ENCODE data around the gene PREX1. TPM values are rescaled to one million over a fixed set of nuclear protein-coding genes. Genes with fewer than 3 reads are reported as not detected.

PREX1 gene
- total RNA-seq, 3 donors from 2014 or later, result 53.1 to 84.2 (median 65.1) TPM

- Histone ChIP-seq H3K36me3 (no peaks in the 10 kb centered on the region), H3K27ac (no peak overlapping the region), H3K27me3 (no peaks in the 10 kb centered on the region), H3K4me3 (no peak overlapping the region), H3K9me3 (peaks cover 7 to 11% of the 10 kb centered on the region in 2 donors), H3K4me1 (no peaks in the 10 kb centered on the region)
- intact Hi-C loops (cut with DNase I; ENCODE audit: low total_unique reads), result no loop called here
- no peak for DNase-seq (ENCODE audit: low spot score in 2 of 2)
- TF ChIP-seq POLR2AphosphoS5 (IDR thresholded peaks at IDR 0.05) (no peak), POLR2A (IDR thresholded peaks at IDR 0.05) (no peak), CTCF (IDR thresholded peaks at IDR 0.05) (no peak)
Measured at GRCh38 chr20:48804300-48804980, 23.4 kb downstream of the PREX1 start.

DNA sequence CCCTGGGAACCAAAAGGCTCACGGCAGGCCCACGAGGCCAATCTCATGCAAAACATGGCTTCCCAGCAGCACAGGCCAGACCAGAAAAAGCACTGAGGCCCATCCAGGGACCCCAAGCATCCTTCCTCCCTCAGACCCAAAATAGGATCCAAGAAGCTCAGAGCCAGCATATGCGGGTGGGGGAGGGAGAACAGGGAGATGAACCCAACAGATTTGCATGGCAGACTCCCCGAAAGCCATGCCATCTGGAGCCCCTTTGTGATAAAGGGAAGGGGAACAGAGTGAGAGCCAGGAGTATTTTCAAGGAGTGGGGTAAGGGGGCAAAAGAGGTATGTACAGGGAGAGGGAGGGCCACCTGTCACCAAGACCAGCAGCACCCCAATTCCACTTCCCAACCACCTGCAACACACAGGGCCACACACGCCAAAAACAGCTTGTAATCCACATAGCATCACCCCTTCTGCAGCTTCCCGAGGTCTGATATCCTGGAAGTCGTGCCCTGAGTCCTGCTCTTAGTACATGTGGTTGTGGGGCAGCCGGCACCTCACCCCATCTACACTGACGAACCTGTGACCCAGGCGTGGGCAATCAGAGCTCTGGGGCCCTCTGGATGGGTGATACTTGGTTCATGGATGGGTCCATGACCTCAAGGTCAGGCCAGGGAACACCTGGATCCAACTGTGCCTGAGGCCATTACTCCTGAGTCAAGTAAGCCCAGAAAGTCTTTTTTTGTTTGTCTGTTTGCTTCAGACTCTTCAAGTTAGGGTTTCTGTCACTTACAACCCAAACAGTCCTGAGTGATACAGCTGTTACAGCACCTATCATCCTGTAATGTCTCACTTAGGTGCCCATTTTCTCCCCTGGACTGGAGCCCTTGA is 24.4 kb downstream of the PREX1 start:
- intact Hi-C loops (cut with DNase I; ENCODE audit: low total_unique reads), result no loop called here
- DNase-seq (ENCODE audit: low spot score in 2 of 2), result no peak
- Histone ChIP-seq H3K9me3 (peaks cover 7 to 11% of the 10 kb centered on the region in 2 donors), H3K4me3 (no peak overlapping the region), H3K27me3 (no peaks in the 10 kb centered on the region), H3K27ac (no peak overlapping the region), H3K4me1 (no peaks in the 10 kb centered on the region), H3K36me3 (no peaks in the 10 kb centered on the region)
- no peak for TF ChIP-seq POLR2A (IDR thresholded peaks at IDR 0.05)
- no peak for TF ChIP-seq CTCF (IDR thresholded peaks at IDR 0.05)
- TF ChIP-seq POLR2AphosphoS5 (IDR thresholded peaks at IDR 0.05), result no peak

GRCh38 chr20:48802647-48803046 is 25.2 kb downstream of the PREX1 start:
- no peak for DNase-seq (ENCODE audit: low spot score in 2 of 2)
- intact Hi-C loops (cut with DNase I; ENCODE audit: low total_unique reads), result no loop called here
- Histone ChIP-seq H3K27ac (no peak overlapping the region), H3K4me1 (no peaks in the 10 kb centered on the region), H3K9me3 (peaks cover 7 to 11% of the 10 kb centered on the region in 2 donors), H3K36me3 (no peaks in the 10 kb centered on the region), H3K4me3 (no peak overlapping the region), H3K27me3 (no peaks in the 10 kb centered on the region)
- no peak for TF ChIP-seq CTCF (IDR thresholded peaks at IDR 0.05)
- TF ChIP-seq POLR2AphosphoS5 (IDR thresholded peaks at IDR 0.05), result no peak
- TF ChIP-seq POLR2A (IDR thresholded peaks at IDR 0.05), result no peak

- intact Hi-C loops (cut with DNase I; ENCODE audit: low total_unique reads), result no loop called here
- no peak for DNase-seq (ENCODE audit: low spot score in 2 of 2)
- no peaks in the 10 kb centered on the region for H3K4me1 ChIP-seq
Measured at GRCh38 chr20:48802216-48802615, 25.6 kb downstream of the PREX1 start.

More at GRCh38 chr20:48802216-48802615, 25.6 kb downstream of the PREX1 start:
- Histone ChIP-seq H3K9me3 (peaks cover 7% of the 10 kb centered on the region in 2 donors), H3K36me3 (no peaks in the 10 kb centered on the region), H3K27me3 (no peaks in the 10 kb centered on the region), H3K4me3 (no peak overlapping the region), H3K27ac (no peak overlapping the region)
- TF ChIP-seq POLR2A (IDR thresholded peaks at IDR 0.05) (no peak), POLR2AphosphoS5 (IDR thresholded peaks at IDR 0.05) (no peak), CTCF (IDR thresholded peaks at IDR 0.05) (no peak)
